ENCODE data around the gene ARHGEF28. TPM values are rescaled to one million over a fixed set of nuclear protein-coding genes. Genes with fewer than 3 reads are reported as not detected.

Gene ARHGEF28
- total RNA-seq, 1 donor from 2014 or later, result 2.1 TPM

- H3K27ac ChIP-seq (replicated peaks), result no peak overlapping the region
- H3K27me3 ChIP-seq (ENCODE audit: low read depth), result peaks cover 10% of the 10 kb centered on the region
- no peak for DNase-seq
- intact Hi-C loops (cut with micrococcal nuclease), result no loop called here
- no peaks in the 10 kb centered on the region for H3K36me3 ChIP-seq
- TF ChIP-seq, protein P1, sequence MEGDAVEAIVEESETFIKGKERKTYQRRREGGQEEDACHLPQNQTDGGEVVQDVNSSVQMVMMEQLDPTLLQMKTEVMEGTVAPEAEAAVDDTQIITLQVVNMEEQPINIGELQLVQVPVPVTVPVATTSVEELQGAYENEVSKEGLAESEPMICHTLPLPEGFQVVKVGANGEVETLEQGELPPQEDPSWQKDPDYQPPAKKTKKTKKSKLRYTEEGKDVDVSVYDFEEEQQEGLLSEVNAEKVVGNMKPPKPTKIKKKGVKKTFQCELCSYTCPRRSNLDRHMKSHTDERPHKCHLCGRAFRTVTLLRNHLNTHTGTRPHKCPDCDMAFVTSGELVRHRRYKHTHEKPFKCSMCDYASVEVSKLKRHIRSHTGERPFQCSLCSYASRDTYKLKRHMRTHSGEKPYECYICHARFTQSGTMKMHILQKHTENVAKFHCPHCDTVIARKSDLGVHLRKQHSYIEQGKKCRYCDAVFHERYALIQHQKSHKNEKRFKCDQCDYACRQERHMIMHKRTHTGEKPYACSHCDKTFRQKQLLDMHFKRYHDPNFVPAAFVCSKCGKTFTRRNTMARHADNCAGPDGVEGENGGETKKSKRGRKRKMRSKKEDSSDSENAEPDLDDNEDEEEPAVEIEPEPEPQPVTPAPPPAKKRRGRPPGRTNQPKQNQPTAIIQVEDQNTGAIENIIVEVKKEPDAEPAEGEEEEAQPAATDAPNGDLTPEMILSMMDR (IDR thresholded peaks at IDR 0.05; ENCODE audit: borderline replicate concordance), result peak; percentile 52
- H3K9me3 ChIP-seq (replicated peaks), result no peaks in the 10 kb centered on the region
- H3K4me3 ChIP-seq, result no peak overlapping the region
- no peaks in the 10 kb centered on the region for H3K4me1 ChIP-seq
Measured at GRCh38 chr5:73783828-73784227, 157.8 kb downstream of the ARHGEF28 start.

DNA sequence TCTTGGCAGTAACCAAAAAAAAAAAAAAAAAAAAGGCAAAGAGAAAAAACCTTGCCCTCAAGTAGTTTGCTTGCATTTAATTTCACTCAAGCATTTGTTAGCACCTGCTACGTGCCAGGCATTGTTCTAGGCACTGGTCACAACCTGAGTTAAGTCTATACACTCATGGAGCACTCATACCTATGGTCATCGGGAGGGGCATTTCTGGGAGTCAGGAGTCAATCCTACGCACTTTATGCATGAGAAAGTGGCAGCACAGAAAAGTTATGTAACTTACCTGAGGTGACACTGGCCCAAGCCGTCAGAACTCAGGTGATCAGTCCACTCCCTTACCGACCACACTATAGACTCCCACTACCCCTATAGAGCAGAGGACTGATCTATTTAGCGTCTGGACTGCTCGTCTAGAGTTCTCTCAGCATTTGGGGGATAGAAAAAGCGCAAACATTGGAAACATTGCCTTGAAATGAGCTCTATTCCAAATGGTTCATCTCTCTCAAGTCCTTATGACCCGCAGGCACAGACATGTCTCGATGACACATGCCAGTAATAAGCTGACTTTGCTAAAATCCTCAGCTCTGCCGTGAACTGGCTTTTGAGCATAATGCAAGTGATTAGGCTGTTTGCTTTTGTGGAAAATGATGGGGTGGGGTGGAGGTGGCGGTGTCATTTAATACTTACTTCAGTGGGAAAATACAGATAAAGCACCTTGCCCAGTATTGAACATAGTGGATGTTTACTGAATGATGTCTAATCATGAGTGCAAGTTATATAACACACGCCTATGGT, 160.2 kb downstream of the ARHGEF28 start:
- TF ChIP-seq, protein P1 (IDR thresholded peaks at IDR 0.05; ENCODE audit: borderline replicate concordance), result no peak
- Histone ChIP-seq H3K4me1 (no peaks in the 10 kb centered on the region), H3K27me3 (ENCODE audit: low read depth) (peaks cover 12% of the 10 kb centered on the region), H3K36me3 (no peaks in the 10 kb centered on the region), H3K9me3 (replicated peaks) (no peaks in the 10 kb centered on the region), H3K27ac (replicated peaks) (no peak overlapping the region), H3K4me3 (no peak overlapping the region)
- intact Hi-C loops (cut with micrococcal nuclease), result no loop called here
- DNase-seq, result no peak

GRCh38 chr5:73789851-73790281, 163.9 kb downstream of the ARHGEF28 start:
- intact Hi-C loops (cut with micrococcal nuclease), result loop anchor here (10.0 kb wide), 1 partner anchor 855 kb away; the partner anchor contains the start of gene ENC1
- no peak for DNase-seq
- no peak overlapping the region for H3K27ac ChIP-seq (replicated peaks)

GRCh38 chr5:73791389-73791788, 165.4 kb downstream of the ARHGEF28 start:
- TF ChIP-seq, protein P1 (IDR thresholded peaks at IDR 0.05; ENCODE audit: borderline replicate concordance), result no peak
- intact Hi-C loops (cut with micrococcal nuclease), result loop anchor here (10.0 kb wide), 1 partner anchor 853 kb away; the partner anchor contains the start of gene ENC1
- no peak overlapping the region for H3K4me3 ChIP-seq
- peaks cover 19% of the 10 kb centered on the region for H3K4me1 ChIP-seq
- H3K9me3 ChIP-seq (replicated peaks), result no peaks in the 10 kb centered on the region
- peaks cover 12% of the 10 kb centered on the region for H3K27me3 ChIP-seq (ENCODE audit: low read depth)
- no peaks in the 10 kb centered on the region for H3K36me3 ChIP-seq
- no peak for DNase-seq
- H3K27ac ChIP-seq (replicated peaks), result no peak overlapping the region

More at GRCh38 chr5:73789851-73790281, 163.9 kb downstream of the ARHGEF28 start:
- TF ChIP-seq, protein P1 (IDR thresholded peaks at IDR 0.05; ENCODE audit: borderline replicate concordance), result no peak
- H3K27me3 ChIP-seq (ENCODE audit: low read depth), result peaks cover 12% of the 10 kb centered on the region
- no peak overlapping the region for H3K4me3 ChIP-seq
- H3K36me3 ChIP-seq, result no peaks in the 10 kb centered on the region
- H3K4me1 ChIP-seq, result peaks cover 13% of the 10 kb centered on the region
- no peaks in the 10 kb centered on the region for H3K9me3 ChIP-seq (replicated peaks)

GRCh38 chr5:73792687-73793320, 166.8 kb downstream of the ARHGEF28 start:
- Histone ChIP-seq H3K9me3 (replicated peaks) (no peaks in the 10 kb centered on the region), H3K27me3 (ENCODE audit: low read depth) (peaks cover 12% of the 10 kb centered on the region), H3K36me3 (no peaks in the 10 kb centered on the region), H3K4me3 (no peak overlapping the region), H3K27ac (replicated peaks) (no peak overlapping the region), H3K4me1 (peaks cover 29% of the 10 kb centered on the region)
- TF ChIP-seq, protein P1 (IDR thresholded peaks at IDR 0.05; ENCODE audit: borderline replicate concordance), result peak; percentile 99
- DNase-seq, result peak; percentile 61
- intact Hi-C loops (cut with micrococcal nuclease), result loop anchor here (2.0 to 10.0 kb wide), 2 partner anchors 202 to 852 kb away; partner anchors contain the start of gene ENC1
